K562 (cell line): ENCODE measurements around the gene LIX1L. TPM values are rescaled to one million over a fixed set of nuclear protein-coding genes. Genes with fewer than 3 reads are reported as not detected.

Source experiments
- ATAC-seq: fragments of 200-7000 bp; cut with Tn5 transposase; 3 replicates; pipeline ENCODE4 v1.9.1; 2020; ENCODE audit warnings: moderate library complexity
- BruUV-seq: library from RNA; stranded (reverse); fragments of 400-500 nt; replicated peaks from 2 replicates; lab custom pipeline; 2021; lab: Mats Ljungman, UMichigan
- CTCF ChIA-PET: fragments of 300-600 bp; formaldehyde crosslinking; extraction: SDS; loops from one replicate; lab custom pipeline; 2021; ENCODE audit warnings: low intra/inter-chr PET ratio; lab: Yijun Ruan, JAX
- POLR2A ChIA-PET: fragments of 300-600, 350-650 bp; sonication (Branson Sonifier 250); formaldehyde crosslinking; extraction: SDS; loops from one replicate; lab custom pipeline; 2021; ENCODE audit warnings: antibody characterized with exemption, inconsistent platforms; lab: Yijun Ruan, JAX
- DNase-seq, 4 experiments: peaks; one replicate each; pipeline versions ENCODE4 v3.0.0 to v3.0.0-alpha.2; 2011 to 2018; ENCODE audit warnings: low spot score in 3 of 4, mixed read lengths in 3 of 4; ENCODE audit errors: extremely low read depth in 1 of 4
- FAIRE-seq: peaks from 2 replicates; lab custom pipeline; 2011; peaks lifted over from hg19 to GRCh38; lab: Jason Lieb, UNC
- H2AFZ ChIP-seq: 2 replicates; pipeline ENCODE4 v1.6.0; 2011; ENCODE audit warnings: low read depth, low read length, control low read depth, inconsistent platforms
- H3K27ac ChIP-seq: fragments of 200-600 bp; 3 replicates; pipeline ENCODE4 v1.8.0; 2011; ENCODE audit warnings: low read depth, mild to moderate bottlenecking, control low read depth, inconsistent platforms, low read length, moderate library complexity, mixed read lengths; ENCODE audit errors: extremely low read depth
- H3K27me3 ChIP-seq, 2 experiments: fragments of 300-600 bp in 1 of 2; 2 replicates in 1 of 2; 3 replicates in 1 of 2; pipeline versions ENCODE4 v1.6.0 to v1.8.0; 2011; ENCODE audit warnings: inconsistent platforms in 2 of 2, low read length in 2 of 2, mild to moderate bottlenecking in 1 of 2, mixed read lengths in 1 of 2, moderate library complexity in 1 of 2; ENCODE audit not compliant: control insufficient read depth in 2 of 2, insufficient read depth in 2 of 2
- H3K36me3 ChIP-seq: fragments of 300-600 bp; 3 replicates; pipeline ENCODE4 v1.8.0; 2011; ENCODE audit warnings: mild to moderate bottlenecking, low read length, inconsistent platforms; ENCODE audit not compliant: control insufficient read depth, insufficient read depth
- H3K4me1 ChIP-seq, 2 experiments: fragments of 200-600 bp in 1 of 2; replicated peaks in 1 of 2; 2 replicates in 1 of 2; 3 replicates in 1 of 2; pipeline versions ENCODE4 v1.5.1 to v1.8.0; 2011; ENCODE audit warnings: inconsistent platforms in 2 of 2, low read length in 2 of 2, mild to moderate bottlenecking in 1 of 2, mixed read lengths in 1 of 2, moderate library complexity in 1 of 2; ENCODE audit not compliant: control insufficient read depth in 2 of 2, insufficient read depth in 2 of 2
- H3K4me2 ChIP-seq: 2 replicates; pipeline ENCODE4 v1.6.1; 2011; ENCODE audit warnings: low read length, control low read depth, inconsistent platforms, mixed read lengths; ENCODE audit not compliant: insufficient read depth
- H3K4me3 ChIP-seq: fragments of 200-600 bp; sonication (generic), shearing (Covaris generic); 2 replicates; pipeline ENCODE4 v1.5.1; 2016; ENCODE audit warnings: control low read depth, inconsistent platforms
- H3K79me2 ChIP-seq: fragments of 200-600 bp; 3 replicates; pipeline ENCODE4 v1.8.0; 2011; ENCODE audit warnings: low read length, inconsistent platforms; ENCODE audit not compliant: control insufficient read depth, insufficient read depth
- H3K9ac ChIP-seq, 2 experiments: 2 replicates each; pipeline versions ENCODE4 v1.6.0 to v1.6.1; 2011; ENCODE audit warnings: low read depth in 2 of 2, low read length in 2 of 2, control low read depth in 1 of 2, inconsistent platforms in 1 of 2, mild to moderate bottlenecking in 1 of 2, mixed read lengths in 1 of 2; ENCODE audit not compliant: insufficient read depth in 1 of 2
- H3K9me1 ChIP-seq: one replicate; pipeline ENCODE4 v1.6.0; 2011; ENCODE audit warnings: inconsistent platforms, mild to moderate bottlenecking, low read length, moderate library complexity; ENCODE audit not compliant: control insufficient read depth, insufficient read depth
- H3K9me3 ChIP-seq: replicated peaks from 2 replicates; pipeline ENCODE4 v1.5.1; 2011; ENCODE audit warnings: low read depth, low read length, inconsistent platforms; ENCODE audit not compliant: control insufficient read depth, insufficient read depth
- H4K20me1 ChIP-seq: replicated peaks from 2 replicates; pipeline ENCODE4 v1.6.1; 2011; ENCODE audit warnings: low read length, inconsistent platforms, mixed read lengths; ENCODE audit not compliant: control insufficient read depth, insufficient read depth
- CREB3 ChIP-seq: fragments of 450-650 bp; conservative IDR thresholded peaks from 2 replicates; pipeline ENCODE4 v1.6.1; 2016; ENCODE audit warnings: missing genetic modification characterization, low read depth, mild to moderate bottlenecking, missing compliant biosample characterization, moderate library complexity
- DLX4 ChIP-seq: fragments of 250-450 bp; sonication (Bioruptor Pico); IDR thresholded peaks from 2 replicates; pipeline ENCODE4 v1.6.1; 2021; ENCODE audit warnings: mild to moderate bottlenecking
- FOXA1 ChIP-seq: fragments of 450-650 bp; IDR thresholded peaks from 2 replicates; pipeline ENCODE4 v1.6.1; 2016; ENCODE audit warnings: mild to moderate bottlenecking, borderline replicate concordance
- NCOR1 ChIP-seq: fragments of 450-650 bp; IDR thresholded peaks from 2 replicates; pipeline ENCODE4 v1.6.1; 2016; ENCODE audit warnings: mild to moderate bottlenecking, moderate library complexity
- NFATC3 ChIP-seq: fragments of 450-650 bp; IDR thresholded peaks from 2 replicates; pipeline ENCODE4 v1.6.1; 2017; ENCODE audit warnings: mild to moderate bottlenecking
- POLR2B ChIP-seq: fragments of 450-650 bp; IDR thresholded peaks from 2 replicates; pipeline ENCODE4 v1.6.1; 2018; ENCODE audit warnings: low read depth; ENCODE audit not compliant: partially characterized antibody
- RUNX1 ChIP-seq: sonication (generic); IDR thresholded peaks from 2 replicates; pipeline ENCODE4 v1.6.1; 2016; ENCODE audit warnings: antibody characterized with exemption, low read depth
- SIN3A ChIP-seq, 2 experiments: fragments of 150-350 bp in 1 of 2; IDR thresholded peaks; 2 replicates each; pipeline ENCODE4 v1.6.1; 2011 to 2016; ENCODE audit warnings: borderline replicate concordance in 2 of 2, low read depth in 2 of 2, low read length in 2 of 2, mild to moderate bottlenecking in 2 of 2, moderate library complexity in 2 of 2; ENCODE audit not compliant: control insufficient read depth in 1 of 2
- STAT6 ChIP-seq: sonication (generic); formaldehyde crosslinking; IDR thresholded peaks from 2 replicates; pipeline ENCODE4 v1.8.1; 2023; ENCODE audit warnings: mild to moderate bottlenecking, missing genetic modification reagents
- TEAD1 ChIP-seq, 2 experiments: fragments of 450-650 bp in 1 of 2; sonication (generic) in 1 of 2; formaldehyde crosslinking; IDR thresholded peaks; 2 replicates each; pipeline versions ENCODE4 v1.4.0 to v1.8.0; 2020 to 2022; ENCODE audit warnings: mild to moderate bottlenecking in 2 of 2, missing genetic modification reagents in 1 of 2
- TOE1 ChIP-seq, 2 experiments: fragments of 450-650 bp in 1 of 2; sonication (generic) in 1 of 2; formaldehyde crosslinking in 1 of 2; IDR thresholded peaks; 2 replicates each; pipeline versions ENCODE4 v1.7.1 to v1.8.0; 2016 to 2022; ENCODE audit warnings: borderline replicate concordance in 2 of 2, mild to moderate bottlenecking in 2 of 2, antibody characterized with exemption in 1 of 2, inconsistent platforms in 1 of 2, low read depth in 1 of 2, missing genetic modification reagents in 1 of 2, moderate library complexity in 1 of 2
- ZNF174 ChIP-seq: fragments of 250-450 bp; sonication (Bioruptor Pico); IDR thresholded peaks from 2 replicates; pipeline ENCODE4 v1.4.0; 2020; ENCODE audit warnings: mild to moderate bottlenecking
- ZNF274 ChIP-seq: IDR thresholded peaks from 2 replicates; pipeline ENCODE4 v1.6.1; 2011; ENCODE audit warnings: low read depth, mild to moderate bottlenecking, low read length, moderate library complexity, borderline replicate concordance
- WGBS: fragments of 100-300 bp; shearing (Covaris generic); methylation state at CpG from one replicate; pipeline ENCODE4 v1.1.6; 2016; ENCODE audit warnings: low coverage, mixed read lengths; ENCODE audit not compliant: insufficient coverage; ENCODE audit errors: missing lambda C conversion rate; 5-methylcytosine and 5-hydroxymethylcytosine counted together
- in situ Hi-C: fragments of 300-500 bp; cut with MboI; formaldehyde crosslinking; loops from 4 replicates; pipeline ENCODE4 v1.15.0; 2018; ENCODE audit warnings: inconsistent platforms, mixed read lengths
- intact Hi-C: fragments of 100-400 bp; cut with micrococcal nuclease; formaldehyde crosslinking; loops from 2 replicates; pipeline ENCODE4 v1.14.2; 2022
- polyA plus RNA-seq, 8 experiments: library from polyadenylated mRNA; depleted of rRNA in 4 of 8; stranded (reverse) in 5 of 8; unstranded in 3 of 8; fragments of >200 nt; fragmentation: Nextera tagmentation in 2 of 8; fragmentation: Illumina TruSeq in 1 of 8; extraction: Ambion mirVana in 2 of 8; extraction: Trizol in 1 of 8; gene quantifications; 2 replicates each; pipeline versions ENCODE4 v1.2.1 to v1.2.3, GENCODE V29; 2011 to 2014; ENCODE audit warnings: inconsistent platforms in 1 of 8, missing spikeins in 1 of 8
- total RNA-seq, 7 experiments: library from RNA; depleted of rRNA in 6 of 7; stranded (reverse); fragments of >200 nt in 6 of 7; fragmentation: Illumina TruSeq in 2 of 7; extraction: Trizol in 2 of 7; gene quantifications; 2 replicates each; pipeline versions ENCODE4 v1.2.1 to v1.2.3, GENCODE V29; 2011 to 2021; ENCODE audit warnings: low replicate concordance in 1 of 7

LIX1L gene
- total and polyA plus RNA-seq, 9 of the 15 experiments (the other 6 are each of a cell fraction or from before 2014, with no cell fraction given) = 4.6 to 26.5 (median 12.5) TPM

GRCh38 chr1:145977016-145977415 is 19.2 kb upstream of the LIX1L start (continued):
- TF ChIP-seq NFATC3 (no peak), FOXA1 (no peak), TOE1 (IDR thresholded peaks at IDR 0.05; ENCODE audit: borderline replicate concordance) (no peak), TOE1 (CRISPR knock-in tag; IDR thresholded peaks at IDR 0.05; ENCODE audit: borderline replicate concordance, low read depth) (no peak)
- TF ChIP-seq, all 486 proteins: peak for 0

- Histone ChIP-seq H3K4me3 (no peak overlapping the region), H2AFZ (no peak overlapping the region), H3K9me3 (no peaks in the 10 kb centered on the region), H4K20me1 (no peaks in the 10 kb centered on the region), H3K4me1 (peaks cover 17 to 28% of the 10 kb centered on the region in 2 experiments), H3K79me2 (peaks cover 21% of the 10 kb centered on the region), H3K9ac (peak overlapping the region in 1 of 2 experiments; percentile 3; a peak in 1 of 4 replicates), H3K4me2 (no peak overlapping the region), H3K36me3 (peaks cover 16% of the 10 kb centered on the region), H3K9me1 (no peaks in the 10 kb centered on the region), H3K27ac (no peak overlapping the region)
- ChIA-PET CTCF (no interaction called here), POLR2A (interaction anchor here (15.5 kb wide), 1 partner anchor 18 kb away, joined by 320 read pairs; the partner anchor contains the start of gene TXNIP)
- ATAC-seq (no peak), FAIRE-seq (no peak), DNase-seq (no peak)
- 79% methylated on average over 4 of the region's 4 CpGs for WGBS
- intact Hi-C loops (no loop called here), in situ Hi-C loops (no loop called here)
- no TSS peak for BruUV-seq
- TF ChIP-seq DLX4 (CRISPR knock-in tag) (no peak), SIN3A (IDR thresholded peaks at IDR 0.05; ENCODE audit: borderline replicate concordance in 2 of 2, control insufficient read depth in 1 of 2, low read depth in 2 of 2, low read length in 2 of 2) (no peak), NCOR1 (no peak), RUNX1 (no peak), ZNF274 (no peak), ZNF174 (CRISPR knock-in tag) (no peak), STAT6 (no peak), CREB3 (no peak), TEAD1 (CRISPR knock-in tag; IDR thresholded peaks at IDR 0.05) (no peak), POLR2B (no peak)
- TF ChIP-seq, all 486 proteins: peak for 0
- H3K27me3 ChIP-seq = no peaks in the 10 kb centered on the region
Observed at GRCh38 chr1:145975216-145975615, 17.4 kb upstream of the LIX1L start.
